Uterus (tissue), 2 donors: Measurements from ENCODE around the gene DBI.

Source experiments
- CTCF ChIP-seq, 4 experiments: fragments of 200-600 bp in 2 of 4; fragments of 450-650 bp in 2 of 4; sonication (generic) in 2 of 4; IDR thresholded peaks; one replicate each; pipeline ENCODE4 v1.5.1; 2016 to 2019; ENCODE audit warnings: antibody characterized with exemption in 4 of 4, mild to moderate bottlenecking in 2 of 4, moderate library complexity in 1 of 4
- POLR2A ChIP-seq, 2 donors: fragments of 450-650 bp; IDR thresholded peaks; one replicate each; pipeline ENCODE4 v1.6.1; 2016; ENCODE audit warnings: antibody characterized with exemption in 2 of 2, mild to moderate bottlenecking in 1 of 2, moderate library complexity in 1 of 2

GRCh38 chr2:119324685-119325270 is 42.0 kb upstream of the DBI start:
- TF ChIP-seq CTCF (IDR thresholded peaks at IDR 0.05) (no peak), POLR2A (IDR thresholded peaks at IDR 0.05) (no peak)
